H1 (cell line): Measurements from ENCODE around the gene LMAN2. TPM values are rescaled to one million over a fixed set of nuclear protein-coding genes. Genes with fewer than 3 reads are reported as not detected.

Source experiments
- CTCF ChIA-PET: fragments of 300-600 bp; sonication (Branson Sonifier 250); formaldehyde crosslinking; loops from one replicate; lab custom pipeline; 2021; ENCODE audit not compliant: partially characterized antibody; lab: Charles Lee
- POLR2A ChIA-PET: fragments of 300-600 bp; sonication (Branson Sonifier 250); formaldehyde crosslinking; loops from one replicate; lab custom pipeline; 2021; ENCODE audit warnings: inconsistent platforms; ENCODE audit not compliant: partially characterized antibody; lab: Charles Lee
- DNase-seq, 2 experiments: peaks; one replicate each; pipeline versions ENCODE4 v3.0.0 to v3.0.0-alpha.2; 2010 to 2022; ENCODE audit warnings: low spot score in 2 of 2, low read depth in 1 of 2, mixed read lengths in 1 of 2
- FAIRE-seq: peaks from 2 replicates; lab custom pipeline; 2011; peaks lifted over from hg19 to GRCh38; lab: Jason Lieb, UNC
- H2AFZ ChIP-seq: 2 replicates; pipeline ENCODE4 v1.8.1; 2012; ENCODE audit warnings: low read length, inconsistent platforms
- H2AK5ac ChIP-seq: 2 replicates; pipeline ENCODE4 v1.6.1; 2013; ENCODE audit warnings: low read depth, low read length
- H2BK120ac ChIP-seq: replicated peaks from 2 replicates; pipeline ENCODE3; 2013; ENCODE audit warnings: low read depth, low read length, inconsistent platforms
- H2BK12ac ChIP-seq: 2 replicates; pipeline ENCODE4 v1.6.1; 2013; ENCODE audit warnings: low read depth, low read length
- H2BK15ac ChIP-seq: 2 replicates; pipeline ENCODE4 v1.6.1; 2013; ENCODE audit warnings: low read length
- H2BK20ac ChIP-seq: 2 replicates; pipeline ENCODE4 v1.6.1; 2013; ENCODE audit warnings: low read length
- H2BK5ac ChIP-seq: 2 replicates; pipeline ENCODE4 v1.6.1; 2013; ENCODE audit warnings: low read depth, low read length
- H3K14ac ChIP-seq: 2 replicates; pipeline ENCODE4 v1.6.1; 2013; ENCODE audit warnings: inconsistent platforms; ENCODE audit not compliant: insufficient read length
- H3K18ac ChIP-seq: 2 replicates; pipeline ENCODE4 v1.6.1; 2013; ENCODE audit warnings: low read length; ENCODE audit errors: extremely low read depth
- H3K23ac ChIP-seq: 2 replicates; pipeline ENCODE4 v1.6.1; 2013; ENCODE audit warnings: inconsistent platforms; ENCODE audit not compliant: insufficient read length
- H3K23me2 ChIP-seq: 2 replicates; pipeline ENCODE4 v1.6.1; 2013; ENCODE audit warnings: low read depth, low read length
- H3K27ac ChIP-seq: 2 replicates; pipeline ENCODE4 v1.6.1; 2011; ENCODE audit warnings: low read depth, low read length, inconsistent platforms
- H3K27me3 ChIP-seq, 4 experiments: replicated peaks in 1 of 4; 1 replicate in 1 of 4; 2 replicates in 3 of 4; pipeline versions ENCODE4 v1.6.1 to v1.8.1; 2011 to 2013; ENCODE audit warnings: low read length in 3 of 4, mild to moderate bottlenecking in 3 of 4, inconsistent platforms in 2 of 4, mixed read lengths in 2 of 4, moderate library complexity in 1 of 4; ENCODE audit not compliant: control insufficient read depth in 3 of 4, insufficient read depth in 3 of 4; ENCODE audit errors: extremely low read depth in 1 of 4
- H3K36me3 ChIP-seq, 4 experiments: 2 replicates each; pipeline versions ENCODE4 v1.6.1 to v1.8.1; 2011 to 2013; ENCODE audit warnings: mild to moderate bottlenecking in 4 of 4, low read length in 3 of 4, moderate library complexity in 2 of 4, control low read depth in 1 of 4, inconsistent platforms in 1 of 4; ENCODE audit not compliant: insufficient read depth in 4 of 4, control insufficient read depth in 2 of 4
- H3K4ac ChIP-seq: replicated peaks from 2 replicates; pipeline ENCODE3; 2013; ENCODE audit warnings: low read length, low read depth, mixed read lengths, inconsistent platforms; ENCODE audit not compliant: insufficient read length
- H3K4me1 ChIP-seq, 4 experiments: replicated peaks in 1 of 4; 1 replicate in 1 of 4; 2 replicates in 3 of 4; pipeline versions ENCODE4 v1.6.1 to v1.8.1; 2011 to 2013; ENCODE audit warnings: low read length in 3 of 4, inconsistent platforms in 2 of 4, mixed read lengths in 1 of 4; ENCODE audit not compliant: insufficient read depth in 4 of 4, control insufficient read depth in 3 of 4
- H3K4me2 ChIP-seq, 2 experiments: 2 replicates each; pipeline versions ENCODE4 v1.6.1 to v1.8.1; 2011 to 2013; ENCODE audit warnings: low read depth in 2 of 2, low read length in 2 of 2, control low read depth in 1 of 2, inconsistent platforms in 1 of 2, mild to moderate bottlenecking in 1 of 2; ENCODE audit not compliant: insufficient read depth in 1 of 2
- H3K4me3 ChIP-seq, 4 experiments: fragments of 200-600, 300-600 bp in 1 of 4; sonication (generic), shearing (Covaris generic), sonication (Bioruptor Twin) in 1 of 4; 2 replicates each; pipeline versions ENCODE4 v1.5.1 to v1.8.1; 2011 to 2016; ENCODE audit warnings: low read length in 4 of 4, low read depth in 3 of 4, control low read depth in 2 of 4, inconsistent platforms in 2 of 4, mild to moderate bottlenecking in 2 of 4, mixed read lengths in 1 of 4, moderate library complexity in 1 of 4; ENCODE audit not compliant: insufficient read depth in 2 of 4; ENCODE audit errors: extremely low read depth in 1 of 4
- H3K56ac ChIP-seq: replicated peaks from 2 replicates; pipeline ENCODE3; 2013; ENCODE audit warnings: low read depth, mild to moderate bottlenecking, mixed read lengths, low read length, inconsistent platforms; ENCODE audit not compliant: insufficient read length
- H3K79me1 ChIP-seq: 2 replicates; pipeline ENCODE4 v1.6.1; 2013; ENCODE audit warnings: low read depth, low read length, control low read depth
- H3K79me2 ChIP-seq, 2 experiments: 2 replicates each; pipeline versions ENCODE4 v1.6.1 to v1.8.1; 2012 to 2013; ENCODE audit warnings: low read length in 2 of 2, mild to moderate bottlenecking in 2 of 2, inconsistent platforms in 1 of 2; ENCODE audit not compliant: insufficient read depth in 2 of 2, control insufficient read depth in 1 of 2
- H3K9ac ChIP-seq, 4 experiments: replicated peaks in 1 of 4; 1 replicate in 1 of 4; 2 replicates in 3 of 4; pipeline versions ENCODE4 v1.6.1 to v1.8.1; 2011 to 2013; ENCODE audit warnings: low read depth in 3 of 4, low read length in 3 of 4, control low read depth in 2 of 4, mild to moderate bottlenecking in 2 of 4, moderate library complexity in 2 of 4, inconsistent platforms in 1 of 4; ENCODE audit errors: extremely low read depth in 1 of 4
- H3K9me3 ChIP-seq, 2 experiments: 2 replicates each; pipeline versions ENCODE4 v1.6.1 to v1.8.1; 2012 to 2013; ENCODE audit warnings: mild to moderate bottlenecking in 2 of 2, moderate library complexity in 2 of 2, control low read depth in 1 of 2, inconsistent platforms in 1 of 2, low read depth in 1 of 2, low read length in 1 of 2, mixed read lengths in 1 of 2; ENCODE audit not compliant: insufficient read depth in 2 of 2
- H4K20me1 ChIP-seq, 2 experiments: replicated peaks in 1 of 2; 2 replicates each; pipeline versions ENCODE3 to v1.8.1; 2011 to 2013; ENCODE audit warnings: inconsistent platforms in 2 of 2, low read length in 2 of 2, mild to moderate bottlenecking in 1 of 2; ENCODE audit not compliant: insufficient read depth in 2 of 2, control insufficient read depth in 1 of 2
- H4K5ac ChIP-seq: 2 replicates; pipeline ENCODE4 v1.6.1; 2013; ENCODE audit warnings: low read length, low read depth, mixed read lengths, inconsistent platforms; ENCODE audit not compliant: insufficient read length
- H4K8ac ChIP-seq: 2 replicates; pipeline ENCODE4 v1.8.0; 2013; ENCODE audit warnings: mild to moderate bottlenecking, moderate library complexity, low read length, inconsistent platforms; ENCODE audit not compliant: insufficient read depth; ENCODE audit errors: extremely low read depth
- H4K91ac ChIP-seq: replicated peaks from 2 replicates; pipeline ENCODE3; 2013; ENCODE audit warnings: low read length, mixed read lengths, inconsistent platforms; ENCODE audit not compliant: insufficient read length
- BACH1 ChIP-seq: IDR thresholded peaks from 2 replicates; pipeline ENCODE4 v1.6.1; 2012; ENCODE audit warnings: low read length, improper control_type of control experiment
- BCL11A ChIP-seq, 2 experiments: IDR thresholded peaks; one replicate each; pipeline ENCODE4 v1.6.1; 2011; ENCODE audit warnings: low read depth in 2 of 2, low read length in 2 of 2, mild to moderate bottlenecking in 2 of 2
- BRCA1 ChIP-seq: IDR thresholded peaks from 2 replicates; pipeline ENCODE4 v1.6.1; 2012; ENCODE audit warnings: low read depth, low read length, improper control_type of control experiment
- CBX8 ChIP-seq: fragments of 300-800, 300-1000 bp; sonication (generic); IDR thresholded peaks from 2 replicates; pipeline ENCODE4 v1.7.1; 2016; ENCODE audit warnings: low read depth, low read length, borderline replicate concordance
- CEBPB ChIP-seq: IDR thresholded peaks from 2 replicates; pipeline ENCODE4 v1.6.1; 2012; ENCODE audit warnings: low read depth, low read length
- HDAC6 ChIP-seq: IDR thresholded peaks from one replicate; pipeline ENCODE4 v1.7.1; 2012; ENCODE audit warnings: low read depth, mild to moderate bottlenecking, inconsistent platforms, low read length, moderate library complexity
- MAFK ChIP-seq: IDR thresholded peaks from 2 replicates; pipeline ENCODE4 v1.6.1; 2012; ENCODE audit warnings: low read depth, mild to moderate bottlenecking, improper control_type of control experiment, low read length
- NRF1 ChIP-seq: IDR thresholded peaks from 2 replicates; pipeline ENCODE4 v1.6.1; 2011; ENCODE audit warnings: mild to moderate bottlenecking, low read depth, low read length, improper control_type of control experiment
- SIX5 ChIP-seq: IDR thresholded peaks from 2 replicates; pipeline ENCODE4 v1.6.1; 2011; ENCODE audit warnings: mild to moderate bottlenecking, low read depth, low read length
- WGBS, 2 experiments: shearing (Covaris generic) in 1 of 2; methylation state at CpG; one replicate each; pipeline versions ENCODE4 v1.1.6 to v1.1.7; 2013 to 2015; ENCODE audit warnings: low lambda C conversion rate in 2 of 2, mixed read lengths in 2 of 2, inconsistent platforms in 1 of 2, low coverage in 1 of 2, missing lambda C conversion rate in 1 of 2; ENCODE audit not compliant: insufficient replicate concordance in 2 of 2, insufficient coverage in 1 of 2, insufficient read length in 1 of 2; ENCODE audit errors: extremely low coverage in 1 of 2, missing lambda C conversion rate in 1 of 2; 5-methylcytosine and 5-hydroxymethylcytosine counted together
- polyA plus RNA-seq, 7 experiments: library from polyadenylated mRNA; depleted of rRNA in 3 of 7; stranded (reverse) in 5 of 7; unstranded in 2 of 7; fragments of >200 nt in 5 of 7; fragments of 200-250 nt in 2 of 7; gene quantifications; 1 replicate in 5 of 7; 2 replicates in 1 of 7; 4 replicates in 1 of 7; pipeline versions ENCODE4 v1.2.1 to v1.2.3, GENCODE V29; 2011 to 2013; ENCODE audit warnings: missing spikeins in 2 of 7, mixed read lengths in 2 of 7
- total RNA-seq: library from RNA; stranded (reverse); fragmentation: NEBNext Ultra II Directional; extraction: Animal tissue kit (Norgen Biotek cat#: 25700); gene quantifications from 2 replicates; pipeline ENCODE4 v1.2.1, GENCODE V29; 2021
- TF ChIP-seq, protein P1 (sequence below): IDR thresholded peaks from 2 replicates; pipeline ENCODE4 v1.6.1; 2011; ENCODE audit warnings: low read depth, mild to moderate bottlenecking, low read length; ENCODE audit not compliant: insufficient read depth
- TF ChIP-seq, protein P2 (sequence below): IDR thresholded peaks from 2 replicates; pipeline ENCODE4 v1.6.1; 2011; ENCODE audit warnings: low read length, improper control_type of control experiment

Gene LMAN2
- total and polyA plus RNA-seq, 2 of the 8 experiments (the other 6 are each of a cell fraction or from before 2014, with no cell fraction given) = 116 to 225 TPM

DNA sequence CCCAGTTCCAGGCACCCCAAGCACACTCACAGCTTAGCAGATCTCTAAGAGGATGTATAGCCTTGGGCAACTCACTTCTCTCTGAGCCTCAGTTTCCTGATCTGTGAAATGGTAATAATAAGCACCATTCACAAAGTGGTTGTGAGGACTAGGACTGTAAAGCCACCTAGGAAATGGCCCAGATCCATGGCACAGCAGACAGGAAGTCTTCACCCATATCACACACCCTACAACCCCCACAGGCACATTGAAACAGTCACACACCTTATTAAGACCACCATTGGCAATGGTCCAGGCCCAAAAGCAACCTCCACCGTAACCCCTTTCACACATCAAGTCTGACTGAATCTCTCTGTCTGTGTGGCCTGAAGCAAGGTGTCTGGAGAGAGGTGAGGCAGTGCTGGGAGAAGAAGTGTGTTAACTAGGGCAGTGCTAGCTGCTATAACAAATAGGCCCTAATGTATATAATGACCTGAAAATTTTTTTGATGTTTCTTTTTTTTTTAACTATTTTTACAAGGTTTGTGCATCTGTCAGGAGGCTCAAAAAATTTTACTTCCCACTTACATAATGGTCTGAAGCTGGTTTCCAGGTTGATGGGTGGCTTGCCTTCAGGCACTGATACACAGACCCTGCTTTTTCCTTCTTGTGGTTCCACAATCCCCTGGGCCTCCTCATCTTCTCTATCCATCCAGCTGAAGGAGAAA is 3.8 kb upstream of the LMAN2 start:
- Histone ChIP-seq H3K27me3 (peaks cover 0 to 8% (median 0%) of the 10 kb centered on the region in 4 experiments; a peak in 2 of 7 replicates), H3K79me1 (peaks cover 6% of the 10 kb centered on the region; the same call in 1 of the 2 replicates), H2BK5ac (no peak overlapping the region), H4K8ac (no peak overlapping the region), H3K4me1 (peaks cover 0 to 4% (median 3%) of the 10 kb centered on the region in 4 experiments; a peak in 4 of 7 replicates), H2BK15ac (no peak overlapping the region), H2AK5ac (no peak overlapping the region), H3K9ac (no peak overlapping the region), H3K23me2 (peaks cover 8% of the 10 kb centered on the region), H3K23ac (no peak overlapping the region), H3K4me2 (no peak overlapping the region), H3K14ac (no peak overlapping the region), H3K4ac (no peak overlapping the region), H4K5ac (no peak overlapping the region), H4K91ac (no peak overlapping the region), H2BK20ac (no peak overlapping the region), H3K56ac (no peak overlapping the region), H3K27ac (no peak overlapping the region), H3K36me3 (no peaks in the 10 kb centered on the region), H3K4me3 (no peak overlapping the region), H2AFZ (no peak overlapping the region), H2BK12ac (peak overlapping the region; percentile 50; the same call in 1 of the 2 replicates), H4K20me1 (peaks cover 0 to 4% of the 10 kb centered on the region in 2 experiments), H3K9me3 (no peaks in the 10 kb centered on the region), H3K79me2 (peaks cover 5 to 10% of the 10 kb centered on the region in 2 experiments; a peak in 3 of 4 replicates), H3K18ac (no peak overlapping the region), H2BK120ac (no peak overlapping the region)
- CTCF ChIA-PET = interaction anchor here (0.9 to 11.2 kb wide), 4 partner anchors 12 to 96 kb away, joined by 3 to 142 read pairs (median 7); no protein-coding TSS in a partner anchor
- no peak for DNase-seq
- FAIRE-seq = no peak
- 86% methylated on average over 1 of the region's 1 CpG; no CpG with 5 or more reads in 1 of the 2 experiments for WGBS, 2 experiments
- POLR2A ChIA-PET = interaction anchor here (0.6 to 8.1 kb wide), 3 partner anchors 10 to 117 kb away, joined by 3 to 66 read pairs (median 3); no protein-coding TSS in a partner anchor
- TF ChIP-seq NRF1 = no peak
- TF ChIP-seq BCL11A (IDR thresholded peaks at IDR 0.05; ENCODE audit: low read depth in 2 of 2, low read length in 2 of 2) = no peak
- no peak for TF ChIP-seq CEBPB
- TF ChIP-seq, protein P1, sequence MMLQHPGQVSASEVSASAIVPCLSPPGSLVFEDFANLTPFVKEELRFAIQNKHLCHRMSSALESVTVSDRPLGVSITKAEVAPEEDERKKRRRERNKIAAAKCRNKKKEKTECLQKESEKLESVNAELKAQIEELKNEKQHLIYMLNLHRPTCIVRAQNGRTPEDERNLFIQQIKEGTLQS = no peak
- TF ChIP-seq BACH1 = no peak
- TF ChIP-seq HDAC6 = no peak
- TF ChIP-seq SIX5 = no peak
- no peak for TF ChIP-seq MAFK
- TF ChIP-seq BRCA1 = no peak
- no peak for TF ChIP-seq CBX8
- TF ChIP-seq, protein P2, sequence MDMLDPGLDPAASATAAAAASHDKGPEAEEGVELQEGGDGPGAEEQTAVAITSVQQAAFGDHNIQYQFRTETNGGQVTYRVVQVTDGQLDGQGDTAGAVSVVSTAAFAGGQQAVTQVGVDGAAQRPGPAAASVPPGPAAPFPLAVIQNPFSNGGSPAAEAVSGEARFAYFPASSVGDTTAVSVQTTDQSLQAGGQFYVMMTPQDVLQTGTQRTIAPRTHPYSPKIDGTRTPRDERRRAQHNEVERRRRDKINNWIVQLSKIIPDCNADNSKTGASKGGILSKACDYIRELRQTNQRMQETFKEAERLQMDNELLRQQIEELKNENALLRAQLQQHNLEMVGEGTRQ = no peak
